ENCODE results near the gene ZBTB42. TPM values are rescaled to one million over a fixed set of nuclear protein-coding genes. Genes with fewer than 3 reads are reported as not detected.

Gene ZBTB42
- total RNA-seq, 4 donors from 2014 or later: 2.5 to 6.4 (median 4.9) TPM

GRCh38 chr14:104787736-104788135 is 13.2 kb upstream of the ZBTB42 start:
- DNase-seq (ENCODE audit: extremely low spot score): no peak
- Histone ChIP-seq H3K4me3 (no peak overlapping the region), H3K27me3 (no peaks in the 10 kb centered on the region), H3K4me1 (peaks cover 23 to 99% (median 88%) of the 10 kb centered on the region in 4 donors), H3K9me3 (no peaks in the 10 kb centered on the region), H3K27ac (replicated peaks in 1 of 4) (peak overlapping the region in 2 of 4 donors; percentile 21 to 34), H3K36me3 (peaks cover 6 to 81% (median 66%) of the 10 kb centered on the region in 4 donors)
- TF ChIP-seq POLR2A (IDR thresholded peaks at IDR 0.05; ENCODE audit: low read depth) (no peak), CTCF (IDR thresholded peaks at IDR 0.05) (no peak), EP300 (IDR thresholded peaks at IDR 0.05) (no peak), POLR2AphosphoS5 (IDR thresholded peaks at IDR 0.05) (no peak)
- intact Hi-C loops (cut with DNase I): no loop called here
- whole genome bisulfite sequencing: 84% methylated on average over 4 of the region's 7 CpGs

- intact Hi-C loops (cut with DNase I): no loop called here
- TF ChIP-seq POLR2AphosphoS5 (IDR thresholded peaks at IDR 0.05): no peak
- TF ChIP-seq CTCF (IDR thresholded peaks at IDR 0.05): no peak
- TF ChIP-seq POLR2A (IDR thresholded peaks at IDR 0.05; ENCODE audit: low read depth): no peak
- TF ChIP-seq EP300 (IDR thresholded peaks at IDR 0.05): no peak
- peaks cover 6 to 77% (median 64%) of the 10 kb centered on the region in 4 donors for H3K36me3 ChIP-seq
- H3K27ac ChIP-seq (replicated peaks in 1 of 4): peak overlapping the region in 2 of 4 donors; percentile 21 to 34
- no peak for DNase-seq (ENCODE audit: extremely low spot score)
- no peaks in the 10 kb centered on the region for H3K9me3 ChIP-seq
- no peak overlapping the region for H3K4me3 ChIP-seq
- no peaks in the 10 kb centered on the region for H3K27me3 ChIP-seq
- 80% methylated on average over 3 of the region's 14 CpGs for WGBS
- H3K4me1 ChIP-seq: peaks cover 29 to 99% (median 91%) of the 10 kb centered on the region in 4 donors
These were observed 12.6 kb upstream of the ZBTB42 start for GRCh38 chr14:104788161-104788818.

GRCh38 chr14:104788873-104789663 is 11.8 kb upstream of the ZBTB42 start:
- TF ChIP-seq CTCF (IDR thresholded peaks at IDR 0.05) (no peak), POLR2A (IDR thresholded peaks at IDR 0.05; ENCODE audit: low read depth) (no peak), EP300 (IDR thresholded peaks at IDR 0.05) (no peak), POLR2AphosphoS5 (IDR thresholded peaks at IDR 0.05) (no peak)
- 80% methylated on average over 24 of the region's 39 CpGs for WGBS
- H3K4me1 ChIP-seq: peaks cover 36 to 100% (median 92%) of the 10 kb centered on the region in 4 donors
- H3K36me3 ChIP-seq: peaks cover 6 to 75% (median 60%) of the 10 kb centered on the region in 4 donors
- H3K4me3 ChIP-seq: no peak overlapping the region
- no peak for DNase-seq (ENCODE audit: extremely low spot score)
- no peaks in the 10 kb centered on the region for H3K9me3 ChIP-seq
- no peak overlapping the region for H3K27ac ChIP-seq (replicated peaks in 1 of 4)
- intact Hi-C loops (cut with DNase I): no loop called here
- H3K27me3 ChIP-seq: no peaks in the 10 kb centered on the region

- peaks cover 6 to 67% (median 60%) of the 10 kb centered on the region in 4 donors for H3K36me3 ChIP-seq
- intact Hi-C loops (cut with DNase I): no loop called here
These were observed 10.9 kb upstream of the ZBTB42 start for GRCh38 chr14:104789752-104790743.

More at GRCh38 chr14:104789752-104790743, 10.9 kb upstream of the ZBTB42 start:
- no peak for DNase-seq (ENCODE audit: extremely low spot score)
- 94% methylated on average over 24 of the region's 31 CpGs for WGBS
- peaks cover 42 to 100% (median 89%) of the 10 kb centered on the region in 4 donors for H3K4me1 ChIP-seq
- TF ChIP-seq EP300 (IDR thresholded peaks at IDR 0.05) (no peak), POLR2A (IDR thresholded peaks at IDR 0.05; ENCODE audit: low read depth) (no peak), POLR2AphosphoS5 (IDR thresholded peaks at IDR 0.05) (no peak), CTCF (IDR thresholded peaks at IDR 0.05) (no peak)
- no peaks in the 10 kb centered on the region for H3K9me3 ChIP-seq
- H3K27me3 ChIP-seq: no peaks in the 10 kb centered on the region
- H3K4me3 ChIP-seq: no peak overlapping the region
- H3K27ac ChIP-seq (replicated peaks in 1 of 4): no peak overlapping the region

All from esophagus muscularis mucosa (tissue), 4 donors.